OCI-LY3 (cell line): ENCODE data around the gene METAP2.
"Not testable (repeated sequence)": the region's sequence is repeated elsewhere in the genome, so short reads cannot be mapped to it uniquely, and the experiment has no call there.

Experiments
- H2AFZ ChIP-seq: fragments of 200-600, 300-600 bp; shearing (Covaris generic); 2 replicates; pipeline ENCODE4 v1.6.0; 2014; ENCODE audit warnings: antibody characterized with exemption, low read depth, low read length
- H3K27ac ChIP-seq: fragments of 200-600, 300-600 bp; sonication (generic); 2 replicates; pipeline ENCODE4 v1.5.1; 2014; ENCODE audit warnings: mild to moderate bottlenecking, low read length, moderate library complexity, mixed read lengths
- H3K27me3 ChIP-seq: fragments of 200-600, 300-600 bp; sonication (generic); 2 replicates; pipeline ENCODE4 v1.6.1; 2014; ENCODE audit warnings: low read depth, low read length, mixed read lengths
- H3K36me3 ChIP-seq: fragments of 200-600, 300-600 bp; sonication (generic); replicated peaks from 2 replicates; pipeline ENCODE3; 2014; ENCODE audit warnings: low read depth, low read length, mixed read lengths
- H3K4me1 ChIP-seq: fragments of 300-600, 200-600 bp; sonication (generic); 2 replicates; pipeline ENCODE4 v1.6.1; 2014; ENCODE audit warnings: low read length, mixed read lengths
- H3K4me2 ChIP-seq: fragments of 200-600, 300-600 bp; sonication (generic); 2 replicates; pipeline ENCODE4 v1.6.1; 2014; ENCODE audit warnings: low read length, mixed read lengths
- H3K4me3 ChIP-seq: fragments of 300-600, 200-600 bp; sonication (generic); 2 replicates; pipeline ENCODE4 v1.5.1; 2014; ENCODE audit warnings: antibody characterized with exemption, mild to moderate bottlenecking, low read length, moderate library complexity
- H3K79me2 ChIP-seq: fragments of 300-600, 200-600 bp; shearing (Covaris generic); 2 replicates; pipeline ENCODE4 v1.6.1; 2014; ENCODE audit warnings: mild to moderate bottlenecking, low read length, mixed read lengths
- H3K9ac ChIP-seq: fragments of 300-600, 200-600 bp; shearing (Covaris generic); 2 replicates; pipeline ENCODE4 v1.6.0; 2014; ENCODE audit warnings: mild to moderate bottlenecking, low read length, moderate library complexity
- H3K9me3 ChIP-seq: fragments of 200-600, 300-600 bp; shearing (Covaris generic); 2 replicates; pipeline ENCODE4 v1.6.1; 2014; ENCODE audit warnings: low read length, mixed read lengths; ENCODE audit not compliant: insufficient read depth
- H4K20me1 ChIP-seq: fragments of 200-600, 300-600 bp; sonication (generic); 2 replicates; pipeline ENCODE4 v1.6.1; 2016; ENCODE audit warnings: low read length, mixed read lengths; ENCODE audit not compliant: insufficient read depth
- CTCF ChIP-seq: fragments of 200-600, 300-600 bp; sonication (generic); IDR thresholded peaks from 2 replicates; pipeline ENCODE4 v1.5.1; 2014; ENCODE audit warnings: antibody characterized with exemption, low read length, low read depth
- EZH2phosphoT487 ChIP-seq: fragments of 200-600 bp; shearing (Covaris generic); IDR thresholded peaks from 2 replicates; pipeline ENCODE4 v1.6.1; 2018; ENCODE audit warnings: antibody characterized with exemption, mixed run types, low read depth

Gene METAP2

GRCh38 chr12:95443459-95443858, 30.5 kb upstream of the METAP2 start:
- Histone ChIP-seq H3K4me2 (no peak overlapping the region), H3K4me1 (peaks cover 19% of the 10 kb centered on the region), H3K4me3 (no peak overlapping the region), H3K27me3 (no peaks in the 10 kb centered on the region), H3K79me2 (no peaks in the 10 kb centered on the region), H4K20me1 (no peaks in the 10 kb centered on the region), H3K9ac (no peak overlapping the region), H3K27ac (no peak overlapping the region), H2AFZ (no peak overlapping the region), H3K36me3 (no peaks in the 10 kb centered on the region), H3K9me3 (no peaks in the 10 kb centered on the region)
- TF ChIP-seq EZH2phosphoT487 (no peak), CTCF (no peak)

GRCh38 chr12:95445099-95445498, 28.9 kb upstream of the METAP2 start:
- not testable (repeated sequence) for H3K27me3 ChIP-seq, H3K4me1 ChIP-seq, H3K27ac ChIP-seq, H3K36me3 ChIP-seq, H3K9ac ChIP-seq, H3K4me3 ChIP-seq, H3K4me2 ChIP-seq, H3K9me3 ChIP-seq, H4K20me1 ChIP-seq, H2AFZ ChIP-seq, H3K79me2 ChIP-seq

DNA sequence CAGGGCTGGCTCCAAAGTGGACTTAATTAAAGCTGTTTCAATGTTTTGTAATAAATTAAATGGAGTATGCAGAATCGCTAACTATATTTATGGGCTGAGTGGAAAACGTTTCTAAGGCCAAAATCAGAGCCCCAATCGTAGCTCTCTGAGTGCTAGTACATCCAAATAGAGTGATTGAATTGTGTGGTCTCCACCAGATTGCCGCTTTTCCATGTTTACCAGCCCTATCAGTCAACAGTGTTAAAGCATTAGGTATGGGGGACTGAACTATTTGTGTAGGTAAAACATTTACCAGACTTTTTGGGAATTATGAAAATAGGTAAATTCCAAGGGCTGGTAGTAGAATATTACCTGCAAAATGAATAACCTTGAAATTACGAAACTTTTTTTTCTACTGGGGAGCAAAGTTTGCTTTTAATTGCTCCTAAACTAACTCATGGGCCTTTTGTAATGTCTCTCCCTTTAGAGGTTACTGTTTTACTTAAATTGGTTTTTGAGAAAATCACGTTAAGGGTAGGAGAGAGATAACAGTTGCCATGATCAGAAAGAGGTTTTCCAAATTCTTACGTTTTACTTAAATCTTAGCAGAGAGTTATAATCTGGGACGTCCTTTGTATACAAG, 28.0 kb upstream of the METAP2 start:
- Histone ChIP-seq H3K27me3 (no peaks in the 10 kb centered on the region), H3K36me3 (no peaks in the 10 kb centered on the region), H3K4me2 (no peak overlapping the region), H3K79me2 (no peaks in the 10 kb centered on the region), H2AFZ (no peak overlapping the region), H3K9me3 (no peaks in the 10 kb centered on the region), H3K4me1 (no peaks in the 10 kb centered on the region), H4K20me1 (no peaks in the 10 kb centered on the region), H3K27ac (no peak overlapping the region), H3K4me3 (no peak overlapping the region), H3K9ac (no peak overlapping the region)
- TF ChIP-seq CTCF, result no peak
- TF ChIP-seq EZH2phosphoT487, result no peak

DNA sequence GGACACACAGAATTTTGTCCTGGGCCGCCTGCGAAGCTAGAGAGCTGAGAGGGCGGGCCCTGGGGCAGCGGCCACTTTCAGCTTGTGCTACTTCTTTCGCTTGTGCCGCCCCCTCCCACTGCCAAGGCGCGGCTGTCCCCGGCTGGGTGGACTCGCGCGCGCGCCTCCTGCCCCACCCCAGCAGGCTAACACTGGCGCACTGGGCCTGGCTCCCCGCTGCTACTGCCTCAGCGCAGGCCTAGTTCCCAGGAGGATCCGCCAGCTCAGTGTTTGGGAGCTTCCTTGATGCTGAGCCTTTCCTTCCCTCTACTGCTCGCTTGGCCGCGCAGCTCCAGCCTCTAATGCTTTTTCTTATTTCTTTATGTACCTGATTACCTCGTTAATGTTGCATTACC, 27.4 kb upstream of the METAP2 start:
- no peak overlapping the region for H2AFZ ChIP-seq
- H3K27me3 ChIP-seq, result no peaks in the 10 kb centered on the region
- no peak overlapping the region for H3K4me2 ChIP-seq
- no peaks in the 10 kb centered on the region for H3K36me3 ChIP-seq
- H4K20me1 ChIP-seq, result no peaks in the 10 kb centered on the region
- TF ChIP-seq EZH2phosphoT487 (no peak), CTCF (no peak)
- no peak overlapping the region for H3K27ac ChIP-seq
- no peaks in the 10 kb centered on the region for H3K9me3 ChIP-seq
- H3K9ac ChIP-seq, result no peak overlapping the region
- no peaks in the 10 kb centered on the region for H3K79me2 ChIP-seq
- no peak overlapping the region for H3K4me3 ChIP-seq
- H3K4me1 ChIP-seq, result no peaks in the 10 kb centered on the region

DNA sequence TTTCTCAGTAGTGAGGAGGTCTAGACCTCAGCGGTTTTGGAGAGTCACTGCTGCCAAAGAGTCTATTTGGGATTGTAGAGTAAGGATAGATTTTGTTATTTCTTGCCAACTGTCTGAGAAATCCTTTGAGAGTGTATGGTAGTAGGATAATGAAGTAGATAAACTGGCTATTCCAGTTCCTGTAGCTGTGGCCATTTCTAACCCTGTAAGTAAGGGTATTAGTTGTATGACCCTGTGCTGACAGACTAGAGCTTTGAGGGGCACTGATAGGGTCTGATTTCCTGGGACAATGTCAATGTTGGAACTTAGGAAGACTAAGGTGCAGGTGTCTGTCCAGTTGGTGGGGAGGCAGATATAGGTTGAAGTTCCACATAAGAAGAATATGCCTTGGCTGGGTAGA, 24.3 kb upstream of the METAP2 start:
- not testable (repeated sequence) for H3K9ac ChIP-seq, H4K20me1 ChIP-seq, H3K27me3 ChIP-seq, H3K36me3 ChIP-seq, H3K9me3 ChIP-seq, H3K4me1 ChIP-seq, H3K4me3 ChIP-seq, H3K4me2 ChIP-seq, H3K79me2 ChIP-seq, H3K27ac ChIP-seq, H2AFZ ChIP-seq

- not testable (repeated sequence) for H3K9me3 ChIP-seq, H3K4me1 ChIP-seq, H2AFZ ChIP-seq, H4K20me1 ChIP-seq, H3K27ac ChIP-seq, H3K36me3 ChIP-seq, H3K27me3 ChIP-seq, H3K79me2 ChIP-seq, H3K4me2 ChIP-seq, H3K9ac ChIP-seq, H3K4me3 ChIP-seq
Observed at GRCh38 chr12:95452501-95452900, 21.5 kb upstream of the METAP2 start.

- not testable (repeated sequence) for H3K9ac ChIP-seq, H3K4me3 ChIP-seq, H3K36me3 ChIP-seq, H3K79me2 ChIP-seq, H3K4me1 ChIP-seq, H3K9me3 ChIP-seq, H3K4me2 ChIP-seq, H3K27ac ChIP-seq, H4K20me1 ChIP-seq, H3K27me3 ChIP-seq, H2AFZ ChIP-seq
Observed at GRCh38 chr12:95453881-95454280, 20.1 kb upstream of the METAP2 start.
